CD14-positive monocyte (primary cell): ENCODE data around the gene KIF2A. TPM values are rescaled to one million over a fixed set of nuclear protein-coding genes. Genes with fewer than 3 reads are reported as not detected.
A peak's percentile ranks its signal among the peaks of the same experiment; 100 is the strongest.

Source experiments
- DNase-seq, 3 donors: peaks; one replicate each; pipeline ENCODE4 v3.0.0-alpha.2; 2011 to 2022
- H2AFZ ChIP-seq: 2 replicates; pipeline ENCODE4 v1.6.0; 2012; ENCODE audit warnings: mild to moderate bottlenecking, low read depth, low read length, inconsistent platforms; ENCODE audit not compliant: insufficient read depth, poor library complexity, severe bottlenecking
- H3K27ac ChIP-seq, 2 donors: 1 replicate in 1 of 2; 2 replicates in 1 of 2; pipeline ENCODE4 v1.5.1; 2012 to 2013; ENCODE audit warnings: low read length in 2 of 2, control low read depth in 1 of 2, inconsistent platforms in 1 of 2, low read depth in 1 of 2, mild to moderate bottlenecking in 1 of 2
- H3K27me3 ChIP-seq, 2 donors: one replicate each; pipeline versions ENCODE4 v1.6.0 to v1.6.1; 2011 to 2013; ENCODE audit warnings: low read length in 2 of 2; ENCODE audit not compliant: control insufficient read depth in 2 of 2, insufficient read depth in 2 of 2
- H3K36me3 ChIP-seq, 2 donors: replicated peaks in 1 of 2; 1 replicate in 1 of 2; 2 replicates in 1 of 2; pipeline versions ENCODE4 v1.5.1 to v1.6.1; 2012 to 2013; ENCODE audit warnings: low read length in 2 of 2, control low read depth in 1 of 2, inconsistent platforms in 1 of 2, mild to moderate bottlenecking in 1 of 2; ENCODE audit not compliant: insufficient read depth in 2 of 2, control insufficient read depth in 1 of 2
- H3K4me1 ChIP-seq, 2 donors: 1 replicate in 1 of 2; 2 replicates in 1 of 2; pipeline versions ENCODE4 v1.5.1 to v1.6.1; 2012 to 2013; ENCODE audit warnings: low read length in 2 of 2, control low read depth in 1 of 2, inconsistent platforms in 1 of 2, mild to moderate bottlenecking in 1 of 2, moderate library complexity in 1 of 2; ENCODE audit not compliant: insufficient read depth in 2 of 2, control insufficient read depth in 1 of 2
- H3K4me2 ChIP-seq: replicated peaks from 2 replicates; pipeline ENCODE3; 2012; ENCODE audit warnings: low read length, moderate library complexity, mild to moderate bottlenecking; ENCODE audit not compliant: poor library complexity, severe bottlenecking; ENCODE audit errors: extremely low read depth
- H3K4me3 ChIP-seq, 3 experiments: fragments of 200-600 bp in 1 of 3; sonication (generic) in 1 of 3; replicated peaks in 1 of 3; 1 replicate in 2 of 3; 2 replicates in 1 of 3; pipeline ENCODE4 v1.5.1; 2011 to 2013; ENCODE audit warnings: low read length in 3 of 3, mild to moderate bottlenecking in 3 of 3, control low read depth in 2 of 3, low read depth in 2 of 3, inconsistent platforms in 1 of 3, moderate library complexity in 1 of 3
- H3K79me2 ChIP-seq: 2 replicates; pipeline ENCODE4 v1.6.0; 2012; ENCODE audit warnings: mild to moderate bottlenecking, control low read depth, inconsistent platforms, low read length, moderate library complexity; ENCODE audit not compliant: insufficient read depth
- H3K9ac ChIP-seq: 2 replicates; pipeline ENCODE4 v1.6.0; 2017; ENCODE audit warnings: low read length, mild to moderate bottlenecking; ENCODE audit not compliant: insufficient read depth, poor library complexity, severe bottlenecking
- H3K9me3 ChIP-seq, 2 donors: replicated peaks in 1 of 2; 1 replicate in 1 of 2; 2 replicates in 1 of 2; pipeline versions ENCODE4 v1.5.1 to v1.6.1; 2012 to 2013; ENCODE audit warnings: low read length in 2 of 2, control low read depth in 1 of 2; ENCODE audit not compliant: control insufficient read depth in 1 of 2, insufficient read depth in 1 of 2
- H4K20me1 ChIP-seq: 2 replicates; pipeline ENCODE4 v1.6.0; 2012; ENCODE audit warnings: mild to moderate bottlenecking, low read length, control low read depth, moderate library complexity; ENCODE audit not compliant: insufficient read depth
- H3K27ac Mint-ChIP-seq, 7 donors: one replicate each; pipeline ENCODE4 v1.8.0; 2020; ENCODE audit warnings: mild to moderate bottlenecking in 7 of 7, mixed read lengths in 7 of 7, moderate library complexity in 6 of 7, inconsistent platforms in 2 of 7
- H3K27me3 Mint-ChIP-seq, 3 donors: one replicate each; pipeline ENCODE4 v1.8.0; 2021 to 2022; ENCODE audit warnings: low read depth in 3 of 3, mild to moderate bottlenecking in 3 of 3, mixed read lengths in 3 of 3, moderate library complexity in 3 of 3, inconsistent platforms in 1 of 3
- H3K36me3 Mint-ChIP-seq, 2 donors: one replicate each; pipeline ENCODE4 v1.8.0; 2020; ENCODE audit warnings: mixed read lengths in 2 of 2, inconsistent platforms in 1 of 2, mild to moderate bottlenecking in 1 of 2
- H3K4me1 Mint-ChIP-seq: one replicate; pipeline ENCODE4 v1.8.0; 2020; ENCODE audit warnings: mild to moderate bottlenecking, mixed read lengths
- H3K4me3 Mint-ChIP-seq, 2 donors: one replicate each; pipeline ENCODE4 v1.8.0; 2020; ENCODE audit warnings: mild to moderate bottlenecking in 2 of 2, mixed read lengths in 2 of 2, moderate library complexity in 1 of 2
- H3K9me3 Mint-ChIP-seq, 7 donors: one replicate each; pipeline ENCODE4 v1.8.0; 2020 to 2022; ENCODE audit warnings: mixed read lengths in 7 of 7, mild to moderate bottlenecking in 6 of 7, moderate library complexity in 6 of 7, inconsistent platforms in 2 of 7
- WGBS: methylation state at CpG from one replicate; pipeline ENCODE4 v1.1.5; 2013; ENCODE audit warnings: missing lambda C conversion rate; ENCODE audit not compliant: insufficient coverage; 5-methylcytosine and 5-hydroxymethylcytosine counted together
- intact Hi-C, 2 donors: fragments of 100-400 bp; cut with micrococcal nuclease; formaldehyde crosslinking; loops; one replicate each; pipeline versions ENCODE4 v1.15.0 to v1.15.1; 2023
- polyA plus RNA-seq, 3 donors: library from polyadenylated mRNA; depleted of rRNA in 1 of 3; unstranded in 2 of 3; stranded (reverse) in 1 of 3; fragments of 300-500 nt in 2 of 3; fragments of >200 nt in 1 of 3; fragmentation: Illumina TruSeq in 2 of 3; gene quantifications; 1 replicate in 2 of 3; 2 replicates in 1 of 3; pipeline ENCODE4 v1.2.3, GENCODE V29; 2012 to 2021
- TF ChIP-seq, protein P1 (sequence below): fragments of 200-600 bp; IDR thresholded peaks from one replicate; pipeline ENCODE4 v1.8.0; 2022; ENCODE audit warnings: antibody characterized with exemption, mild to moderate bottlenecking

KIF2A gene
- polyA plus RNA-seq, 3 donors: 9.7 to 24.6 (median 21.7) TPM

DNA sequence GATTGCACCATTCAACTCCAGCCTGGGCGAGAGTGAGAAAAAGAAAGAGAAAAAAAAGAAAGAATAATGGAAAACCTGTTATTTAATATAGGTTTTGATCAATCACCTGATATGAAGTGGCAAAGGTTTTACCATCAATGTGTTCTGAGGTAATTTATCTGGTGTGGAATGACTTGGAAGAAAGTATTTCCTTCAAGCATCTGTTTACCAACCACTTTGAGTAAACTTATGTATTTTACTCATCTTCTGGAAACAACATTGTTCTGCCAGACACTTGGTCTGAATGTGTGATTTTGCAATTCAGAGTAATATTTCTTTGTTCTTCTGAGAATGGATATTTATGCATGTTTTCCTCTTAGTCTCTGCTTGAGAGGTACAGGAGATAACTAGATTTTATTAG is 24.3 kb downstream of the KIF2A start:
- no peaks in the 10 kb centered on the region for H3K27me3 ChIP-seq
- no peak overlapping the region for H3K4me3 ChIP-seq
- H4K20me1 ChIP-seq: peaks cover 50% of the 10 kb centered on the region
- Mint-ChIP-seq H3K4me3 (no peak overlapping the region), H3K36me3 (peaks cover 12 to 13% of the 10 kb centered on the region in 2 donors), H3K27me3 (no peaks in the 10 kb centered on the region), H3K9me3 (peaks cover 0 to 2% (median 0%) of the 10 kb centered on the region in 7 donors), H3K4me1 (peaks cover 36% of the 10 kb centered on the region), H3K27ac (peak overlapping the region in 4 of 7 donors; percentile 10 to 78 (median 50))
- H3K27ac ChIP-seq: no peak overlapping the region
- peaks cover 8 to 9% of the 10 kb centered on the region in 2 donors for H3K4me1 ChIP-seq
- H3K4me2 ChIP-seq: no peak overlapping the region
- H3K79me2 ChIP-seq: peaks cover 97% of the 10 kb centered on the region
- TF ChIP-seq, protein P1, sequence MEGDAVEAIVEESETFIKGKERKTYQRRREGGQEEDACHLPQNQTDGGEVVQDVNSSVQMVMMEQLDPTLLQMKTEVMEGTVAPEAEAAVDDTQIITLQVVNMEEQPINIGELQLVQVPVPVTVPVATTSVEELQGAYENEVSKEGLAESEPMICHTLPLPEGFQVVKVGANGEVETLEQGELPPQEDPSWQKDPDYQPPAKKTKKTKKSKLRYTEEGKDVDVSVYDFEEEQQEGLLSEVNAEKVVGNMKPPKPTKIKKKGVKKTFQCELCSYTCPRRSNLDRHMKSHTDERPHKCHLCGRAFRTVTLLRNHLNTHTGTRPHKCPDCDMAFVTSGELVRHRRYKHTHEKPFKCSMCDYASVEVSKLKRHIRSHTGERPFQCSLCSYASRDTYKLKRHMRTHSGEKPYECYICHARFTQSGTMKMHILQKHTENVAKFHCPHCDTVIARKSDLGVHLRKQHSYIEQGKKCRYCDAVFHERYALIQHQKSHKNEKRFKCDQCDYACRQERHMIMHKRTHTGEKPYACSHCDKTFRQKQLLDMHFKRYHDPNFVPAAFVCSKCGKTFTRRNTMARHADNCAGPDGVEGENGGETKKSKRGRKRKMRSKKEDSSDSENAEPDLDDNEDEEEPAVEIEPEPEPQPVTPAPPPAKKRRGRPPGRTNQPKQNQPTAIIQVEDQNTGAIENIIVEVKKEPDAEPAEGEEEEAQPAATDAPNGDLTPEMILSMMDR: no peak
- H3K9me3 ChIP-seq: no peaks in the 10 kb centered on the region
- intact Hi-C loops: no loop called here
- no CpG with 5 or more reads among the region's 1 CpG for WGBS
- DNase-seq: no peak
- no peak overlapping the region for H3K9ac ChIP-seq
- no peak overlapping the region for H2AFZ ChIP-seq
- peaks cover 3 to 10% of the 10 kb centered on the region in 2 donors for H3K36me3 ChIP-seq

DNA sequence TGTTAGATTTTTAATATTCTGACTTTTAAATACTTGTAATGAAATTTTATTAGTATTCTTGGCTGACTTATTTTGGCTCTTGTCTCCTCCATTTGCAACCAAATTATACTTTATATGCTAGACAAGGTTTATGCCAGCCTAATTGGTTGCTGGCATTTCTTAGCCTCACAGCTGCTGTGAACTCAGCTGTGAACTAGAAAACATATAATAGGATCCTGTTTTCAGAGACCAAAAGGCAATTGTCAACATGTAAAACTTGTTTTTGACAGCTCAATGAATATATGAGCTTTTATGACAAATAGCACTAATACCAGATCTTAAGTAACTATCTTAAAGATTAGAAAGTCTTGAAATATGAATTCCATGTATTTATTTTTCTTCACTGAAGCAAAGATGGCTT is 25.9 kb downstream of the KIF2A start:
- H3K79me2 ChIP-seq: peaks cover 91% of the 10 kb centered on the region
- H3K4me2 ChIP-seq: no peak overlapping the region
- no peak overlapping the region for H3K4me3 ChIP-seq
- no peak for DNase-seq
- H3K27me3 ChIP-seq: no peaks in the 10 kb centered on the region
- peaks cover 24% of the 10 kb centered on the region for H3K4me1 Mint-ChIP-seq
- peaks cover 42% of the 10 kb centered on the region for H4K20me1 ChIP-seq
- peaks cover 0 to 2% (median 0%) of the 10 kb centered on the region in 7 donors for H3K9me3 Mint-ChIP-seq
- TF ChIP-seq, protein P1: no peak
- peaks cover 12 to 15% of the 10 kb centered on the region in 2 donors for H3K36me3 Mint-ChIP-seq
- H3K36me3 ChIP-seq: peaks cover 3 to 10% of the 10 kb centered on the region in 2 donors
- H3K4me3 Mint-ChIP-seq: no peak overlapping the region
- peak overlapping the region in 1 of 2 donors; percentile 20 for H3K27ac ChIP-seq
- H3K9ac ChIP-seq: no peak overlapping the region
- no peak overlapping the region for H2AFZ ChIP-seq
- H3K27ac Mint-ChIP-seq: no peak overlapping the region
- intact Hi-C loops: no loop called here
- H3K27me3 Mint-ChIP-seq: no peaks in the 10 kb centered on the region
- peaks cover 8 to 9% of the 10 kb centered on the region in 2 donors for H3K4me1 ChIP-seq
- no peaks in the 10 kb centered on the region for H3K9me3 ChIP-seq
